HG02870 (cell line): Measurements from ENCODE around the gene MYDGF.

ENCODE experiments used
- ATAC-seq: cut with Tn5 transposase; IDR thresholded peaks from one replicate; pipeline ENCODE4 v1.9.1; 2021; ENCODE audit warnings: mild to moderate bottlenecking, moderate library complexity; ENCODE audit not compliant: unreplicated experiment

The MYDGF gene

GRCh38 chr19:4613254-4613751, 56.8 kb downstream of the MYDGF start:
- no peak for ATAC-seq

GRCh38 chr19:4609878-4610511, 60.1 kb downstream of the MYDGF start:
- no peak for ATAC-seq
